Measurements from ENCODE around the gene ADPRS.

DNA sequence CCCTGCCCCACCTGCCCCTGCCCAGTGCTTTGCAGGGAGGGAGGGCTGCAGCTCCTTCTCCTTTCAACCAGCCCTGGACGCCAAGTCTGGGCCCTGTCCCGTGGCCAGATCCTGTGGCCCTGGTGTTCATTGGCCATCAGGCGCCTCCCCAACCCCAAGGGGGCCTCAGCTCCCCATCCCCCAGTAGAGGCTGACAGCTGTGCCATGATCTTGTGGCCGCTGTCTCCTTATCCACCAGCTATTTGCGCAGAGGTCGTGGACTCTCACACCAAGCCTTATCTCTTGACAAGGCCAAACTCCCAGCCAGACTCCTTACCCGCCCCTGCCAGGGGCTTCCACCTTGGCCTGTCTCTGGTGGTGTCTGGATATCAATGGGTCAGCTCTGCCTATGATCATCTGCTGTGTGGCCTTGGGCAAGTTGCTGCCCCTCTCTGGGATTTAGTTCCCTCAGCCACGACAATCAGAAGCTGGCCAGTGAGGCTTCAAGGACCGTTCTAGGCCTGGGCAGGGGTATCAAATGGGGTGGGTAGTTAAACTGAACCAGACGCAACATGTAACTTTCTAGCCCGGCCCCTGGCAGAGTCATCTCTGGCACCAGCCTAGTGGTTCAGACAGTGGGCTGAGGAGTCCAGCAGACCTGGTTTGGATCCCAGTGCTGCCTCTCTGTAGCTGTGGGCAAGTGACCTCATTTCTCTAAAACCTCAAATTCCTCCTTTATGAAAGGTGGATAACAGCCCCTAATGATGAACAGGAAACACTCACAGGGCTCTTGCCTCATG lies 39.6 kb downstream of the ADPRS start:
- no peak for TF ChIP-seq EZH2 (IDR thresholded peaks at IDR 0.05; ENCODE audit: low read depth, unreplicated experiment)
- TF ChIP-seq, protein P1, sequence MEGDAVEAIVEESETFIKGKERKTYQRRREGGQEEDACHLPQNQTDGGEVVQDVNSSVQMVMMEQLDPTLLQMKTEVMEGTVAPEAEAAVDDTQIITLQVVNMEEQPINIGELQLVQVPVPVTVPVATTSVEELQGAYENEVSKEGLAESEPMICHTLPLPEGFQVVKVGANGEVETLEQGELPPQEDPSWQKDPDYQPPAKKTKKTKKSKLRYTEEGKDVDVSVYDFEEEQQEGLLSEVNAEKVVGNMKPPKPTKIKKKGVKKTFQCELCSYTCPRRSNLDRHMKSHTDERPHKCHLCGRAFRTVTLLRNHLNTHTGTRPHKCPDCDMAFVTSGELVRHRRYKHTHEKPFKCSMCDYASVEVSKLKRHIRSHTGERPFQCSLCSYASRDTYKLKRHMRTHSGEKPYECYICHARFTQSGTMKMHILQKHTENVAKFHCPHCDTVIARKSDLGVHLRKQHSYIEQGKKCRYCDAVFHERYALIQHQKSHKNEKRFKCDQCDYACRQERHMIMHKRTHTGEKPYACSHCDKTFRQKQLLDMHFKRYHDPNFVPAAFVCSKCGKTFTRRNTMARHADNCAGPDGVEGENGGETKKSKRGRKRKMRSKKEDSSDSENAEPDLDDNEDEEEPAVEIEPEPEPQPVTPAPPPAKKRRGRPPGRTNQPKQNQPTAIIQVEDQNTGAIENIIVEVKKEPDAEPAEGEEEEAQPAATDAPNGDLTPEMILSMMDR (conservative IDR thresholded peaks at IDR 0.05; ENCODE audit: low read depth in 2 of 2): no peak
- no peak for TF ChIP-seq CREB1 (CRISPR knock-in tag; IDR thresholded peaks at IDR 0.05; ENCODE audit: low read depth)
- no peak for TF ChIP-seq NANOG (IDR thresholded peaks at IDR 0.05; ENCODE audit: borderline replicate concordance)
- TF ChIP-seq POLR2AphosphoS5 (IDR thresholded peaks at IDR 0.05; ENCODE audit: low read depth): no peak
- no peak for TF ChIP-seq ZNF331 (CRISPR knock-in tag; IDR thresholded peaks at IDR 0.05; ENCODE audit: low read depth)
- no peak for TF ChIP-seq REST (IDR thresholded peaks at IDR 0.05; ENCODE audit: unreplicated experiment)
- no peak for TF ChIP-seq EZH2phosphoT487 (IDR thresholded peaks at IDR 0.05; ENCODE audit: unreplicated experiment)
- no peak for TF ChIP-seq ETS1 (IDR thresholded peaks at IDR 0.05)
- TF ChIP-seq STAT1 (IDR thresholded peaks at IDR 0.05; ENCODE audit: unreplicated experiment): no peak
- no peak for TF ChIP-seq ZNF114 (CRISPR knock-in tag; IDR thresholded peaks at IDR 0.05)

Data from GM23338 (cell line).